Measurements from ENCODE around the gene NASP. TPM values are rescaled to one million over a fixed set of nuclear protein-coding genes. Genes with fewer than 3 reads are reported as not detected.

NASP gene, protein sequence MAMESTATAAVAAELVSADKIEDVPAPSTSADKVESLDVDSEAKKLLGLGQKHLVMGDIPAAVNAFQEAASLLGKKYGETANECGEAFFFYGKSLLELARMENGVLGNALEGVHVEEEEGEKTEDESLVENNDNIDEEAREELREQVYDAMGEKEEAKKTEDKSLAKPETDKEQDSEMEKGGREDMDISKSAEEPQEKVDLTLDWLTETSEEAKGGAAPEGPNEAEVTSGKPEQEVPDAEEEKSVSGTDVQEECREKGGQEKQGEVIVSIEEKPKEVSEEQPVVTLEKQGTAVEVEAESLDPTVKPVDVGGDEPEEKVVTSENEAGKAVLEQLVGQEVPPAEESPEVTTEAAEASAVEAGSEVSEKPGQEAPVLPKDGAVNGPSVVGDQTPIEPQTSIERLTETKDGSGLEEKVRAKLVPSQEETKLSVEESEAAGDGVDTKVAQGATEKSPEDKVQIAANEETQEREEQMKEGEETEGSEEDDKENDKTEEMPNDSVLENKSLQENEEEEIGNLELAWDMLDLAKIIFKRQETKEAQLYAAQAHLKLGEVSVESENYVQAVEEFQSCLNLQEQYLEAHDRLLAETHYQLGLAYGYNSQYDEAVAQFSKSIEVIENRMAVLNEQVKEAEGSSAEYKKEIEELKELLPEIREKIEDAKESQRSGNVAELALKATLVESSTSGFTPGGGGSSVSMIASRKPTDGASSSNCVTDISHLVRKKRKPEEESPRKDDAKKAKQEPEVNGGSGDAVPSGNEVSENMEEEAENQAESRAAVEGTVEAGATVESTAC
- 100 to 1,000 TPM; 228 to 282 TPM for total RNA-seq

DNA sequence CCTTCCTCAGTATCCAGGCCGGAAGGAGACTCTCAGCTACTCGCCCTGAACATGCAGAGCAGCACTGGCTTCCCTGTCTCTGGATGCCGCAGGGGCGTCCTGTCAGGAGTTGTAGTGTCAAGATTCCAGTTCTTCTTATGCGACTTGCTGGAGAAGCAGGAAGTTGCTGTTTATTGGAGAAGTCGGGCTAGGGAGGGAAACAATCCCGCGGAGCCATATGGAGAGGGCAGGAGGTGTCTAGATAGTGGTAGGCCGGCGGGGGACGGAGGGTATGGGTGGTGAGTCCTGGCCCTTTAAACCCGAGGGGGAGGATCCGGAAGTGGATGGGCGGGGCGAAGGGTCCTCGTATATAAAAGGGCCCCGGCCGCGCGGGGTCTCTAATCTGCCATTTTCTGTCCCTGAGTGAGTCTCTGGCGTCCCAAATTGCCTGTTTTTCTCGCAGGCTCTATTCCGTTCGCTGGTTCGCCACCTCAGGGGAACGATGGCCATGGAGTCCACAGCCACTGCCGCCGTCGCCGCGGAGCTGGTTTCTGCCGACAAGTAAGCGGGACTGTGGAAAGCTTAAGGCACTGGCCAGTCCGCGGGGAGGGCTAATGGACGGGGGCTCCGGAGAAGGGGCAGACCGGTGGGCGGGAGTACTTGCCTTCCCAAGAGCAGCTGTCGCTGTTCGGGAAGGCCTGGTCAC, at the start of gene NASP:
Gene NASP (plus strand): TSS at position 376 of the 685 bp plus-strand sequence. CDS start 106 bp downstream, at position 482.
- Mint-ChIP-seq H3K4me1 (peaks cover 22% of the 10 kb centered on the region), H3K4me3 (peak within 1 kb of the TSS; percentile 91), H3K27ac (peak within 1 kb of the TSS; percentile 100), H3K27me3 (no peaks in the 10 kb centered on the region), H3K36me3 (ENCODE audit: low read depth) (peaks cover 5% of the 10 kb centered on the region), H3K9me3 (ENCODE audit: low read depth) (no peaks in the 10 kb centered on the region)
- DNase-seq (peak; percentile 94), ATAC-seq (peak; percentile 67)
- intact Hi-C loops (cut with DNase I, micrococcal nuclease), result loop anchor here (1.0 to 10.0 kb wide), 20 partner anchors 34 to 910 kb away; partner anchors contain the start of genes AKR1A1 (in 2 of the 2), IPP (in 2 of the 2), KIF2C (in 2 of the 2) and UROD (in 2 of the 2)
- ChIA-PET CTCF (interaction anchor here (0.6 to 2.1 kb wide), 9 partner anchors 13 to 278 kb away, joined by 3 to 6 read pairs (median 3); partner anchors contain the start of genes CCDC163 and GPBP1L1), POLR2A (interaction anchor here (0.7 to 3.9 kb wide), 14 partner anchors 14 to 862 kb away, joined by 4 to 36 read pairs (median 6); partner anchors contain the start of genes CCDC163, GPBP1L1, HECTD3 and MMACHC)

DNA sequence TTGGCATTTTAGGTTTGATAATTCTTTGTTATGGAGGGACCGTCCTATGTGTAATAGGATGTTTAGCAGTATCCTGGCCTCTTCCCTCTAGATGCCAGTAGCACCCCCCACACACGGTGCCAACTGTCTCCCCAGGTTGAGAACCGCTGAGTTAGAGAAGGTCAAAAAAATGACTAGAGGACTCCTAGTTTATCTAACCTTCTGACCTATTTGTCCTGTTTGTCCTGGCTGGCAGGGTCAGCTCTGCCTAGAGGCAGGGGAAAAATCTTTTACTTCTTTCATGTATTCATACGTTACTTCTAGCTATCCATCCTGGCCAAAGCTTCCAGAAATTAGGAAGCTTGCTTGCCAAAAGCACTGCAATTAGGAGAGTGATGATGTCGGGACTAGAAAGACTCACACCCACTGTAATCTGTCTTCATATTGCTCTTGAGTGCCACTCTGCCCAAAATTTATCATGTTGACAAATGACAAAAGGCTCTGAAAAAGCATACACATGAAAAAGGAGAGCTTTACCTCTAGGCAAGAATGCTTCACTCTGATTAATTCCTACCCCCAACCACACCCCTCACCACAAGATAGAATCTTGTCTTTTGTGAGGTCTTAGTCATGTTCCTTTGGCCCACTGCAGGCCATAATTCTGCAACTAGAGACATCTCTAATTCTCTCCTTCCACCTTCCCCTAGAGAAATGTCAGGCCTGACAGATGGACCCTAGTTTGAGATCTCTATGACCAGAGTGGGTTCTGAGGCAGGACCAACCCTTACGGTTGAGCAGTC, 47.7 kb upstream of the NASP start:
- ATAC-seq (peak; percentile 93), DNase-seq (no peak)
- H3K36me3 Mint-ChIP-seq (ENCODE audit: low read depth), result no peaks in the 10 kb centered on the region
- H3K4me3 Mint-ChIP-seq, result no peak overlapping the region
- H3K9me3 Mint-ChIP-seq (ENCODE audit: low read depth), result no peaks in the 10 kb centered on the region
- POLR2A ChIA-PET, result interaction anchor here (1.6 kb wide), 1 partner anchor 15 kb away, joined by 11 read pairs; the partner anchor contains the start of gene PRDX1
- intact Hi-C loops (cut with DNase I, micrococcal nuclease), result loop anchor here in 1 of 2 experiments (2.0 kb wide), 1 partner anchor 13 kb away; no protein-coding TSS in a partner anchor
- no peaks in the 10 kb centered on the region for H3K27me3 Mint-ChIP-seq
- peaks cover 15% of the 10 kb centered on the region for H3K4me1 Mint-ChIP-seq
- CTCF ChIA-PET, result interaction anchor here (0.7 to 1.2 kb wide), 6 partner anchors 12 to 727 kb away, joined by 3 to 5 read pairs (median 3); partner anchors contain the start of gene PRDX1
- H3K27ac Mint-ChIP-seq, result no peak overlapping the region

DNA sequence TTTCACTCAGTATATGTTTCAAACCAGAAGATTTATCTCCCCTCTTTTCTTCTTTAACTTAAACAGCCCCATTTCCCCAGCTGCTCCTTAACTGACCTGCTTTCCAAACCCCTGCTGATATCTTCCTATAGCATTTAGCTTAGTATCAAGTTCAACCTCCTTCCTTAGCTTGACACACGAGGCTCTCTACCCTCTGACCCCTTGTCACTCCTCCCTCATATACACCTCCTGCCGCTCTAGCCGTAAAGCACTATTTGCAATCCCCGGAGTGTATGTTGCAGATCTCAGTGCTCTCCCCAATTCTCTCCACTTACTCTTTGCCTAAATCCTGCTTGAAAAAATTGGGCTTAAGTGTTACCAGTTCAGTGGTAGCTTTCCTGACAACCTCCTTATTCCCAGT, 47.0 kb upstream of the NASP start:
- POLR2A ChIA-PET, result interaction anchor here (1.6 kb wide), 1 partner anchor 15 kb away, joined by 11 read pairs; the partner anchor contains the start of gene PRDX1
- no peak overlapping the region for H3K27ac Mint-ChIP-seq
- H3K4me1 Mint-ChIP-seq, result peaks cover 13% of the 10 kb centered on the region
- CTCF ChIA-PET, result interaction anchor here (0.5 to 1.2 kb wide), 4 partner anchors 12 to 116 kb away, joined by 3 to 4 read pairs (median 3); no protein-coding TSS in a partner anchor
- H3K4me3 Mint-ChIP-seq, result no peak overlapping the region
- no peaks in the 10 kb centered on the region for H3K27me3 Mint-ChIP-seq
- DNase-seq, result no peak
- no peaks in the 10 kb centered on the region for H3K9me3 Mint-ChIP-seq (ENCODE audit: low read depth)
- ATAC-seq, result no peak
- no peaks in the 10 kb centered on the region for H3K36me3 Mint-ChIP-seq (ENCODE audit: low read depth)
- intact Hi-C loops (cut with DNase I, micrococcal nuclease), result loop anchor here in 1 of 2 experiments (2.0 kb wide), 1 partner anchor 14 kb away; no protein-coding TSS in a partner anchor

DNA sequence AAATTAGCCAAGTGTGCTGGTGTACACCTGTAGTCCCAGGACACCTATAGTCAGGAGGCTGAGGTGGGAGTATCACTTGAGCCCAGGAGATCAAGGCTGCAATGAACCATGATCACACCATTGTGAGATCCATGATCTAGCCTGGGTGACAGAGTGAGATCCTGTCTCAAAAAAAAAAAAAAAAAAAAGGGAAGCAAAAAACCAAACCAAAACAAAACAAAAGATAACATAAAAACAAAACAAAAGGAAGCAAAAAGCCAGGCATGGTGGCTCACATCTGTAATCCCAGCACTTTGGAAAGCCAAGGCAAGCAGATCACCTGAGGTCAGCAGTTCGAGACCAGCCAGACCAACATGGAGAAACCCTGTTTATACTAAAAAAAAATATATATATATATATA, 42.6 kb upstream of the NASP start:
- H3K27me3 Mint-ChIP-seq, result no peaks in the 10 kb centered on the region
- no peaks in the 10 kb centered on the region for H3K36me3 Mint-ChIP-seq (ENCODE audit: low read depth)
- no peak overlapping the region for H3K4me3 Mint-ChIP-seq
- no peaks in the 10 kb centered on the region for H3K9me3 Mint-ChIP-seq (ENCODE audit: low read depth)
- peaks cover 40% of the 10 kb centered on the region for H3K4me1 Mint-ChIP-seq
- ATAC-seq (no peak), DNase-seq (no peak)
- H3K27ac Mint-ChIP-seq, result no peak overlapping the region
- intact Hi-C loops (cut with DNase I, micrococcal nuclease), result no loop called here
- POLR2A ChIA-PET, result no interaction called here
- CTCF ChIA-PET, result no interaction called here

DNA sequence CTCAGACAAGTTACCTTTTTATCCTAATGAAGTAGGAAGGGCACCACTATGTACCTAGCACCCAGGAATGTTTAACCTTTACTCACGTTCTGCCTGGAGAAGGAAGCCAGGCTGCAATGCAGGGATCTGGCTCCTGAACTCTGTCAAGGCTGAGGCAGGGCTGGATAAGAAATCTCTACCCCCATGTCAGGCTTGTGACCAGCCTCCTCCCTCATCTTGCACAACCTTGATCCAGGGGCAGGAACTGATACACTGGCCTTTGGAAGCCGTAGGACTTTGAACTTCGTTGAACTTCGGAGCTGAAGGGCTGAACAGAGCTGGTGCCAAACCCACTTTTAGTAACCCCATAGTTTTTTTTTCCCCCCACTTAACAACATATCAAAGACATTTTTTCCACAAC, 41.2 kb upstream of the NASP start:
- no peaks in the 10 kb centered on the region for H3K36me3 Mint-ChIP-seq (ENCODE audit: low read depth)
- no peaks in the 10 kb centered on the region for H3K9me3 Mint-ChIP-seq (ENCODE audit: low read depth)
- POLR2A ChIA-PET, result interaction anchor here (1.8 kb wide), 1 partner anchor 21 kb away, joined by 6 read pairs; the partner anchor contains the start of gene PRDX1
- H3K4me1 Mint-ChIP-seq, result peaks cover 31% of the 10 kb centered on the region
- DNase-seq (no peak), ATAC-seq (no peak)
- CTCF ChIA-PET, result interaction anchor here (0.9 to 1.4 kb wide), 2 partner anchors 19 to 29 kb away, joined by 3 to 5 read pairs; no protein-coding TSS in a partner anchor
- no peaks in the 10 kb centered on the region for H3K27me3 Mint-ChIP-seq
- no peak overlapping the region for H3K27ac Mint-ChIP-seq
- intact Hi-C loops (cut with DNase I, micrococcal nuclease), result no loop called here
- no peak overlapping the region for H3K4me3 Mint-ChIP-seq

DNA sequence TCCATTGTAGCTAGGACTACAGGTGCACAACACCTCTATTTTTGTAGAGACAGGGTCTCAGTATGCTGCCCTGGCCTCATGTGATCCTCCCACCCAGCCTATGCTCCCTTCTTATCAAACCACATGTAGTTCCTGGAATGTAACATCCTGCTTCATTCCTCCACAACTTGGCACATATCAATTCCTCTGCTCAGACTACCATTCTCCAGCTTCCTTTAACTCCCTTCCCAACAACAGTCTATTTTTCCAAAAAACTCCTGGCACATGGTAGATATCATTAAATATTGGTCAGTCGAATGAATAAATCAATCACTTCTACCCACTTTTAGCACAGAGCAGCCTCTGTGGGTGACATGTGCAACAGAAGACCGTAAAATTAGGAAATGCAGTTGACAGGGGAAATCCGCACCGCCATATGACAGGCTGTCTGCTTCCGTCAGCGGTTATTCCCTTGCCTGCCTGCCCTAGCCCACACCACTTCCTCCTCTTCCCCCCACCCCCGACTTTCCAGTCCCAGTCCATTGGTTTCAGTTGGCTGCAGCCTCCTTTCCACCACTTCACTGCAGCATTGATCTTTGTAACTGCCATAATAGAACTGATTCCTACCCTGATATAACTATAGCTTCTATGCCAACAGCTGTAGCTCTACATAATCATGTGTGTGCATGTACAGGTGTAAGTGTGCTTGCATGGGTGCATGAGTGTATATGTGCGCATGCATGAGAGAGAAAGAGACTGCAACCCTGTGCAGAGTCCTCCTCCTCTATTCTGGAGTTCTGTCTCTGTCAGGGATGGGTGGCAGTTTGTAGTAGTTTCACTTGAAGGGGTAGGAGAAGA, 40.0 kb upstream of the NASP start:
- intact Hi-C loops (cut with DNase I, micrococcal nuclease), result loop anchor here (1.0 to 2.0 kb wide), 2 partner anchors 21 to 22 kb away; partner anchors contain the start of gene PRDX1 (in 1 of the 2)
- ATAC-seq, result peak; percentile 92
- Mint-ChIP-seq H3K9me3 (ENCODE audit: low read depth) (no peaks in the 10 kb centered on the region), H3K4me1 (peaks cover 31% of the 10 kb centered on the region), H3K36me3 (ENCODE audit: low read depth) (no peaks in the 10 kb centered on the region), H3K4me3 (peak overlapping the region; percentile 30), H3K27ac (peak overlapping the region; percentile 72), H3K27me3 (no peaks in the 10 kb centered on the region)
- POLR2A ChIA-PET, result interaction anchor here (0.6 to 1.8 kb wide), 3 partner anchors 8 to 724 kb away, joined by 3 to 6 read pairs (median 5); partner anchors contain the start of gene PRDX1
- CTCF ChIA-PET, result interaction anchor here (0.9 to 3.0 kb wide), 7 partner anchors 11 to 357 kb away, joined by 3 to 13 read pairs (median 5); no protein-coding TSS in a partner anchor
- DNase-seq, result peak; percentile 81

DNA sequence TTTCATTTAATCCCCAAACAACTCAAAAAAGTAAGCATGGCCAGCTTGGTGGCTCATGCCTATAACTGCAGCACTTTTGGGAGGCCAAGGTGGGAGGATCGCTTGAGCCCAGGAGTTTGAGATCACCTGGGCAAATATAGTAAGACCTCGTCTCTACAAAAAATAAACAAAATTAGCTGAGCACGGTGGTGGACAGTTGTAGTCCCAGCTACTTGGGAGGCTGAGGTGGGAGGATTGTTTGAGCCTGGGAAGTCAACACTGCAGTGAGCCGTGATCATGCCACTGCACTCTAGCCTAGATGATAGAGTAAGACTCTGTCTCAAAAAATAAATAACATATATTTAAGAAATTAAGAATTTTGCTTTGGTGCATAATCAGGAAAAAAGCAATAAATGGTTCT, 39.3 kb upstream of the NASP start:
- ChIA-PET CTCF (interaction anchor here (0.7 to 3.0 kb wide), 6 partner anchors 10 to 1444 kb away, joined by 3 to 13 read pairs (median 4); no protein-coding TSS in a partner anchor), POLR2A (interaction anchor here (1.0 to 2.8 kb wide), 3 partner anchors 23 to 725 kb away, joined by 3 to 13 read pairs (median 3); partner anchors contain the start of gene PRDX1)
- no peak overlapping the region for H3K4me3 Mint-ChIP-seq
- peaks cover 31% of the 10 kb centered on the region for H3K4me1 Mint-ChIP-seq
- no peaks in the 10 kb centered on the region for H3K9me3 Mint-ChIP-seq (ENCODE audit: low read depth)
- ATAC-seq (no peak), DNase-seq (no peak)
- H3K27me3 Mint-ChIP-seq, result no peaks in the 10 kb centered on the region
- no peak overlapping the region for H3K27ac Mint-ChIP-seq
- intact Hi-C loops (cut with DNase I, micrococcal nuclease), result loop anchor here (1.0 to 2.0 kb wide), 2 partner anchors 22 to 23 kb away; partner anchors contain the start of gene PRDX1 (in 1 of the 2)
- no peaks in the 10 kb centered on the region for H3K36me3 Mint-ChIP-seq (ENCODE audit: low read depth)

DNA sequence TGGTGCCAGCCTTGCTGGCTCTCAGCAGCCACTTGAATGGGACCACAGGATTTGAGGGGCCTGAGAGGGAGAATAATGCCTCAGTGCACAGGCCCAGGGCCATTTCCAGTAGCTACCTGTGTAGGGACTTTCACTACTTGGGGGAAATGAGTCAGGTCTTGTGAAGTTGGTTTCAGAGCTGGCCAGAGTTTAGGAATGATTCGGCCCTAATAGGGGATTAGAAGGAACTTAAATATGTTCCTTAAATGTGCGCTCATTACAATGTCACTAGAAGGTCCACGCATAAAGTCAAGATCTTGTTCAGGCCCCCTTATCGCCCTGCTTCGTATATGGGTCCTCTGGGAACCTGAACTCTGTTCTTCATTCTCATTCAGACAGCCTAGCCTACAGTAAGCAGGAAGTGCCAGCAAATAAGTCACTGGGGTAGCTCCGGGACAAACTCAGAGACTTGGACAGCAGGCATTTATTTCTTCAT, 38.8 kb upstream of the NASP start:
- H3K4me3 Mint-ChIP-seq, result no peak overlapping the region
- no peaks in the 10 kb centered on the region for H3K9me3 Mint-ChIP-seq (ENCODE audit: low read depth)
- ATAC-seq (peak; percentile 54), DNase-seq (peak; percentile 41)
- peaks cover 31% of the 10 kb centered on the region for H3K4me1 Mint-ChIP-seq
- ChIA-PET CTCF (interaction anchor here (0.6 to 3.0 kb wide), 9 partner anchors 10 to 1445 kb away, joined by 3 to 13 read pairs (median 5); partner anchors contain the start of gene TMEM69), POLR2A (interaction anchor here (0.5 to 2.8 kb wide), 5 partner anchors 23 to 724 kb away, joined by 3 to 13 read pairs (median 4); partner anchors contain the start of gene PRDX1)
- no peak overlapping the region for H3K27ac Mint-ChIP-seq
- H3K36me3 Mint-ChIP-seq (ENCODE audit: low read depth), result no peaks in the 10 kb centered on the region
- no peaks in the 10 kb centered on the region for H3K27me3 Mint-ChIP-seq
- intact Hi-C loops (cut with DNase I, micrococcal nuclease), result loop anchor here in 1 of 2 experiments (2.0 kb wide), 1 partner anchor 22 kb away; no protein-coding TSS in a partner anchor
